HG03442 (cell line): ENCODE measurements around the gene GRK5.
"Not testable (repeated sequence)": the region's sequence is repeated elsewhere in the genome, so short reads cannot be mapped to it uniquely, and the experiment has no call there.

Source experiments
- ATAC-seq: cut with Tn5 transposase; IDR thresholded peaks from one replicate; pipeline ENCODE4 v1.9.1; 2021; ENCODE audit warnings: mild to moderate bottlenecking, moderate library complexity; ENCODE audit not compliant: unreplicated experiment

The GRK5 gene

GRCh38 chr10:119272338-119272734, 65.0 kb downstream of the GRK5 start:
- ATAC-seq: not testable (repeated sequence)

DNA sequence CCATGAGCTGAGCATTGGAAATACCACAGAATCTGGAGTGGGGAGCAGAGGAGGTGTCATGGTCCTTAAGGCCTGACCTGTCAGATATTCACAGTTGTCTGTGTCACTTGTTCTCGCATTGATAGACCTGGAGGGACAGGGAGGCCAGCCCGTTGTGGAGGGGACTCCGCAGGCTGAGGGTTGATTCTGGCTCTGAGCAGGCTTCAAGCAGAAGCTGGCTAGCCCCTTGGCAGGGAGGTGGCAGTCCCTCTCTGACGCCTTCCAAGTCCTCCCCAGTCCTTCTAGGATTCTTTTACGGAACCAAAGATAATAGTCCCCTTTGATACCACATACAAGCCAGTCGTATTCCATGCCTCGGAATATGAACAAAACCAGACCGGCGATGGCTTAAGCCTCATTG, 65.4 kb downstream of the GRK5 start:
- no peak for ATAC-seq

- ATAC-seq: no peak
Measured at GRCh38 chr10:119273413-119273812, 66.0 kb downstream of the GRK5 start.

GRCh38 chr10:119274519-119275045, 67.2 kb downstream of the GRK5 start:
- no peak for ATAC-seq

DNA sequence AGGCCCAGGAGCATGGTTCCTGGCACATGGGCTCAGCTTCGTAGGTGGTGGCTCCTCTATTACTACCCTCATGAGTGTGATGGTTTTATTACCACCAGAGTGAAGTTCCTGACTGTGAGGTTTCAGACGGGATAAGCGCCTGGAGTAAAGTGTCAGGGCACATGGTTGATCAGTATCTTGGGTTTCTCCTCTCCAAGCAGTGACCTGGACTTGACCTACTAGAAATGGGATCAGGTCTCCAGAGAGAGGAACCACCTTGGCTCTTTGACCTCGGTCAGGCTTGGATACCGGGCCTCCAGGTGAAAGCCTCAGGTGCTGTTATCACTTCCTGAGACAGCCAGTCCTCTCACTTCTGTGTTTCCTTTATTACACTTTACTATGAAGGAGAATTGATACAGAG, 67.7 kb downstream of the GRK5 start:
- no peak for ATAC-seq

DNA sequence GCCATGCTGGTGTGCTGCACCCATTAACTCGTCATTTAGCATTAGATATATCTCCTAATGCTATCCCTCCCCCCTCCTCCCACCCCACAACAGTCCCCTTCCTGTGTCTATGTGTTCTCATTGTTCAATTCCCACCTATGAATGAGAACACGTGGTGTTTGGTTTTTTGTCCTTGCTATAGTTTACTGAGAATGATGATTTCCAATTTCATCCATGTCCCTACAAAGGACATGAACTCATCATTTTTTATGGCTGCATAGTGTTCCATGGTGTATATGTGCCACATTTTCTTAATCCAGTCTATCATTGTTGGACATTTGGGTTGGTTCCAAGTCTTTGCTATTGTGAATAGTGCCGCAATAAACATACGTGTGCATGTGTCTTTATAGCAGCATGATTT, 68.8 kb downstream of the GRK5 start:
- ATAC-seq: not testable (repeated sequence)

GRCh38 chr10:119278126-119278709, 70.8 kb downstream of the GRK5 start:
- ATAC-seq: no peak

- ATAC-seq: no peak
Measured at GRCh38 chr10:119279441-119279840, 72.1 kb downstream of the GRK5 start.

- ATAC-seq: no peak
Measured at GRCh38 chr10:119281581-119282071, 74.3 kb downstream of the GRK5 start.

GRCh38 chr10:119282446-119282845, 75.1 kb downstream of the GRK5 start:
- ATAC-seq: no peak

GRCh38 chr10:119283387-119283786, 76.0 kb downstream of the GRK5 start:
- ATAC-seq: no peak

DNA sequence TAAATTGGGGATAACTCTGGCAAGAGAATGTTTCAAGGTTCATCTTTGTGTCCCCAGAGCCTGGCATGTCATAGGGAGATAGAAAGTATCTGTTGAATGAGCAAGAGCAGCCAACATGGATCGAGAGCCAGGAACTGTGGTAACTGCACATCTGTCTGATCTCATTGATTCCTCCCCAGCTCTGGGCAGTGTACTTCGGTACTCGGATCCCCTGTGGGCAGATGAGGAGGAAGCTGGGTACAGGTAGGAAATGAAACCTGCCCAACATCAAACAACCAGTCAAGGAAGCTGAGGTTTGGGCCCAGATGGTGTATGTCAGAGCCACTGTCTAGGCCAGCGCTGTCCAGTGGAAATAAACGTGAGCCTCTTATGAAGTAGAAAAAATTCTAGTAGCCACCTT, 76.4 kb downstream of the GRK5 start:
- peak; percentile 51 for ATAC-seq

DNA sequence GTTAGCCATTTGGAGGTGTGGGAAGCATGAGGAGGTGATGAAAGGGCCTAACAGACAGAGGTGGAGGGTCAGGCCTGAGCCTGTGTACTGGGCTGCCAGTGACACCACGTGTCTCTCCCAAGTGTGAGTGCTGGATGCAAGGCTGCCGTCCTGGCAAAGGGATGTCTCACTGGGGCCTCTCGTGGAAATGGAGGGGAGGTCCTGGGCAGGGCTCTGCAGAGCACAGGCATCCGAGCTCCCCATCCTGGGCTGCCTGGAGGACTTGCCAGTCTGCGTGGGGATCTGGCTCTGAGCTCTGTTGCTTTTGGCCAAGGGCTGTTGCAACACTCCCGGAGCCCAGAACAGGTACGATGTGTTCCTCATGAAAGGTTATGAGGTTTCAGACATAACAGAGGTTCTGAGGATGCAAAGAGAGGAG, 77.3 kb downstream of the GRK5 start:
- ATAC-seq: no peak

- ATAC-seq: no peak
Measured at GRCh38 chr10:119285495-119286267, 78.3 kb downstream of the GRK5 start.

GRCh38 chr10:119286516-119286915, 79.1 kb downstream of the GRK5 start:
- ATAC-seq: no peak

GRCh38 chr10:119286983-119287633, 79.7 kb downstream of the GRK5 start:
- ATAC-seq: no peak

DNA sequence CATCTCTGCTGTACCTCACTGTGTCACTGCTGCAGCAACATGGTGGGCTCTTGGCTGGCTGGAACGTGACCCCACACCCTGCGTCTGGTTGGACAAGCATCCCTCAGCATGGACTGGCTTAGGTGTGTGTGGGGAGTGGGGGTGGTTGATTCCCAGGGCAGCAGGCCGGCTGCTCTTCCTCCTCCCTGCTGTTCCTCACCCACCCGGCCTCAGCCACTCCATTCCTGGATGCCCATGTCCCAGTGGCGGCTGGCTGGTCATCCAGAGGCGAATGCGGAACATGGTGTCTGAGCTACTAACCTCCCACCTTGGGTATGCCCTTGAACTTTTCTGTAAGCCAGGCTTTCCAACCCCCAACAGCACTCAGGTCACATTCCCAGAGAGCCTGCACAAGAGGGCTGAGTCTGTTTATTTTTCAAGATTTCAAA, 81.2 kb downstream of the GRK5 start:
- no peak for ATAC-seq

DNA sequence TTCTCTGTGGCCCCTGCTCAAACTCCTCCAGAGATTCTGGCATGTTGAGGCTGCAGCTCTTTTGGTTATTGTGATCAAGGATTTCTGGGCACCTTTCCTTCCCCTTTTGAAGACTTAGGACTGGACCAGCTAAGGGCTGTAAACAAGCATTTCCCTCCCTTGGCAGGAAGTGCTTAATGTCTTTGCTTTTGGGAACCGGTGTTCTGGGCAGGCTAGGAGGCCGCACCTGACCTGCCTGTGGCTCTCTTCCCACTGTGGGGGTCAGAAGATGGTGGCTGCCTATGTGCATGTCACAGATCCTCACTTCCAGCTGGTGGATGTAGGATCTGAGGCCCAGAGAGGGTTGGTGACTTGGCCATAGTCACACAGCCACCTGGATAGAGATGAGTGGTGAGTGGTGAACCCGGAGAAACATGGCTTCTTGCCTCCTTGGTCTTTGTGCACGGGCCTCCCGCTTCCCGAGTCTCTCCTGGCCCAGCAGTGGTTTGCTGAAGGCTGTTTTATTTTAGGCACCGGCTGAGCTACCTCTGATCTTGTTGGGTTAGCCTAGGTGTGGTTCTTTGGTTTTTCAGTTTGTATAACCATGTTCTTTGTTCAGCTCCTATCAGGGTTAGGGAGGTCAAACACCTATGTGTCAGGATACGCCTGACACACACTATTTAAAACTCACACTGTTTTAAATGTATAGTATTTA, 82.0 kb downstream of the GRK5 start:
- ATAC-seq: no peak

DNA sequence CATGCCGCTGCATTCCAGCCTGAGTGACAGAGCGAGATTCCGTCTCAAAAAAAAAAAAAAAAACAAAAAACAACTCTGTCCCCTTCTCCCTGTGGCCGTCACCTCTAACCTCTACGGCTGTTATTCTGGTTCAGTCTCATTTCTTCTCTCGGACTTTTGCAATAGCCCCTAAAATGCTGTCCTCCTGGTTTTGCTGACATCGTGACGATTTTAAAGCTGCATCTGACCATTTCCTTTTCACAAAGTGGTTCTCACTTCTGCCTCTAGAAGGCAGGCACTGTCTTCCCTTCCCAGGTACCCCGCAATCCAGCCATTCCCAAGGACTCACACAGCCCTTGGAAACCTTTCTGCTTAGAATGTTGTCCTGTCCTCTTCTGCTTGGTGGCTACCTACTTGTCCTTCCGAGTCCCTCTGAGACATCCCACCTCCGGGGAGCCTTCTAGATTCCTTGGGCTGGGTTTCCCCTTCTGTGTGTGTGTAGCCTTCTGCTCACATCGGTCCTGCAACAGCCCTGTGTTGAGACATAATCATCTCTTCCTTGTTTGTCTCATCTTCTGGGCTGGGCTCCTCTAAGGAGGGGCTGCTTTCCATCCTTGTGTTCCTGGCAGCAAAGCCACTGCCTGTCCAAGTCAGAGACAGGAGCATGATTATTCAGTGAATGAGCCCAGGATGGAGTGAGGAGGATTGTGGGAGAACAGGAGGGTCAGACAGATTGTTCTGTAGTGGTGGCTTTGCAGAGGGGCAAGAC, 83.1 kb downstream of the GRK5 start:
- no peak for ATAC-seq

- ATAC-seq: no peak
Measured at GRCh38 chr10:119291223-119291900, 84.0 kb downstream of the GRK5 start.
